ENCODE measurements around the gene CD151.

CD151 gene

DNA sequence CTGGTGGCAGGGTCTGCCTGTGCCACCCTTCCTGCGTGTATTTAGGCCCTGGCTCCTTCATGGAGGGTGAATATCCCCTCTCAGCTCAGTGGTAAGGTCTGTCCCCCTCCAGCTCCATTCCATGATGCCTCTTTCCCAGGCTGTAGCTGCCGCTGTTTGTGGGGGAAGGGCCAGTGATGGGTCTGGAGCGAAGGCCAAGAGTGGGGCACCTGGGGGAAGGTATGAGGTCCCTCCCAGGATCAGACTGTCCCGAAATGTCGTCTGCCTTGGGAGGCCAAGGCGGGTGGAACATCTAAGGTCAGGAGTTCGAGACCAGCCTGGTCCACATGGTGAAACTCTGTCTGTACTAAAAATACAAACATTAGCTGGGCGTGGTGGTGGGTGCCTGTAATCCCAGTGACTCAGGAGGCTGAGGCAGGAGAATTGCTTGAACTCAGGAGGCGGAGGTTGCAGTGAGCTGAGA, 1.1 kb downstream of the CD151 start:
- TF ChIP-seq, protein P1, sequence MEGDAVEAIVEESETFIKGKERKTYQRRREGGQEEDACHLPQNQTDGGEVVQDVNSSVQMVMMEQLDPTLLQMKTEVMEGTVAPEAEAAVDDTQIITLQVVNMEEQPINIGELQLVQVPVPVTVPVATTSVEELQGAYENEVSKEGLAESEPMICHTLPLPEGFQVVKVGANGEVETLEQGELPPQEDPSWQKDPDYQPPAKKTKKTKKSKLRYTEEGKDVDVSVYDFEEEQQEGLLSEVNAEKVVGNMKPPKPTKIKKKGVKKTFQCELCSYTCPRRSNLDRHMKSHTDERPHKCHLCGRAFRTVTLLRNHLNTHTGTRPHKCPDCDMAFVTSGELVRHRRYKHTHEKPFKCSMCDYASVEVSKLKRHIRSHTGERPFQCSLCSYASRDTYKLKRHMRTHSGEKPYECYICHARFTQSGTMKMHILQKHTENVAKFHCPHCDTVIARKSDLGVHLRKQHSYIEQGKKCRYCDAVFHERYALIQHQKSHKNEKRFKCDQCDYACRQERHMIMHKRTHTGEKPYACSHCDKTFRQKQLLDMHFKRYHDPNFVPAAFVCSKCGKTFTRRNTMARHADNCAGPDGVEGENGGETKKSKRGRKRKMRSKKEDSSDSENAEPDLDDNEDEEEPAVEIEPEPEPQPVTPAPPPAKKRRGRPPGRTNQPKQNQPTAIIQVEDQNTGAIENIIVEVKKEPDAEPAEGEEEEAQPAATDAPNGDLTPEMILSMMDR (conservative IDR thresholded peaks at IDR 0.05): no peak
- peak overlapping the region; percentile 83 for H3K27ac ChIP-seq

GRCh38 chr11:834371-835316, 1.9 kb downstream of the CD151 start:
- TF ChIP-seq, protein P1 (conservative IDR thresholded peaks at IDR 0.05): no peak
- peak overlapping the region; percentile 83 for H3K27ac ChIP-seq

DNA sequence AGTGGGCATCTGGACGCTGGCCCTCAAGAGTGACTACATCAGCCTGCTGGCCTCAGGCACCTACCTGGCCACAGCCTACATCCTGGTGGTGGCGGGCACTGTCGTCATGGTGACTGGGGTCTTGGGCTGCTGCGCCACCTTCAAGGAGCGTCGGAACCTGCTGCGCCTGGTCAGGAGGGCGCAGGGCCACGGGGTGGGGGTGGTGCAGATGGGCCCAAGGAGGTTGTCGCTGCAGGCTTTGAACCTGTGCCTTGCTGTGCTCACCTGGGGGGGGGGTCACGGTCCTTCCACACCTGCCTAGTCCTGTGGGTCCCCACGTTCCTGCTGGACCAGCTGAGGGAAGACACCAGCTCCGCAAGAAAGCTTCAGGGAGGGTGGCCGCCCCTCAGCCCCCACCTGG, 3.5 kb downstream of the CD151 start:
- TF ChIP-seq, protein P1 (conservative IDR thresholded peaks at IDR 0.05): no peak
- H3K27ac ChIP-seq: no peak overlapping the region

- no peak overlapping the region for H3K27ac ChIP-seq
- TF ChIP-seq, protein P1 (conservative IDR thresholded peaks at IDR 0.05): no peak
Measured at GRCh38 chr11:836700-837099, 3.9 kb downstream of the CD151 start.

- H3K27ac ChIP-seq: no peak overlapping the region
Measured at GRCh38 chr11:837189-837989, 4.6 kb downstream of the CD151 start.

DNA sequence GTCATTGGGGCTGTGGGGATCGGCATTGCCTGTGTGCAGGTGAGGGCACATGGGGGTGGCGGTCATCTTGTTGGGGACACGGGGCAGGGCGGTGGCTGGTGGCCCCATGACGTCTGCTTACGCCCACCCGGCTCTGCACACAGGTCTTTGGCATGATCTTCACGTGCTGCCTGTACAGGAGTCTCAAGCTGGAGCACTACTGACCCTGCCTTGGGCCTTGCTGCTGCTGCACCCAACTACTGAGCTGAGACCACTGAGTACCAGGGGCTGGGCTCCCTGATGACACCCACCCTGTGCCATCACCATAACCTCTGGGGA, 5.2 kb downstream of the CD151 start:
- TF ChIP-seq, protein P1 (conservative IDR thresholded peaks at IDR 0.05): no peak
- no peak overlapping the region for H3K27ac ChIP-seq

More at GRCh38 chr11:837189-837989, 4.6 kb downstream of the CD151 start:
- TF ChIP-seq, protein P1 (conservative IDR thresholded peaks at IDR 0.05): no peak

Data from VCaP (cell line).